ENCODE measurements around the gene USH2A. TPM values are rescaled to one million over a fixed set of nuclear protein-coding genes. Genes with fewer than 3 reads are reported as not detected.

USH2A gene
- total RNA-seq, 4 donors from 2014 or later, result 0.39 TPM; not detected in 3

DNA sequence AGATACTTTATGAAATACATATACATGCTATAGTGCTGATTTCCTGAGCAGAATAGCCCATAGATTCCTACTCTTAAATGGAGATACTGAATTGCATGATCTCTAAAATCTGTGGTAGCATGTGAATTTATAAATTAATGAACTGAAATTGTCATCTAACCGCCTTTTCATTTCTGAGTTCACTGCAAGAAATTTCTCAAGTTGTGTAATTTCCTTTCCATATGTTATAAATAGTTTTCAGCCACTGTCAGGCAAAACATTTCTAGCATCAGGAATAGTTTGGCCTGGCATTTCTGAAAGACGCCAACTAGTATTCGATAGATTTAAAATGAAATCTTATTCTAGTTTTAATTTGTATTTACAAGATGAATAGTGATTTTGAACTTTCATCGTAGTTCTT is 310.1 kb downstream of the USH2A start:
- Histone ChIP-seq H3K27ac (no peak overlapping the region), H3K9me3 (no peaks in the 10 kb centered on the region), H3K4me3 (no peak overlapping the region), H3K4me1 (no peaks in the 10 kb centered on the region), H3K27me3 (no peaks in the 10 kb centered on the region), H3K36me3 (no peaks in the 10 kb centered on the region)
- 85 to 86% methylated on average over 4 of the region's 4 CpGs for WGBS, 2 donors (ENCODE audit: low coverage in 1 of 2)
- TF ChIP-seq, protein P1, sequence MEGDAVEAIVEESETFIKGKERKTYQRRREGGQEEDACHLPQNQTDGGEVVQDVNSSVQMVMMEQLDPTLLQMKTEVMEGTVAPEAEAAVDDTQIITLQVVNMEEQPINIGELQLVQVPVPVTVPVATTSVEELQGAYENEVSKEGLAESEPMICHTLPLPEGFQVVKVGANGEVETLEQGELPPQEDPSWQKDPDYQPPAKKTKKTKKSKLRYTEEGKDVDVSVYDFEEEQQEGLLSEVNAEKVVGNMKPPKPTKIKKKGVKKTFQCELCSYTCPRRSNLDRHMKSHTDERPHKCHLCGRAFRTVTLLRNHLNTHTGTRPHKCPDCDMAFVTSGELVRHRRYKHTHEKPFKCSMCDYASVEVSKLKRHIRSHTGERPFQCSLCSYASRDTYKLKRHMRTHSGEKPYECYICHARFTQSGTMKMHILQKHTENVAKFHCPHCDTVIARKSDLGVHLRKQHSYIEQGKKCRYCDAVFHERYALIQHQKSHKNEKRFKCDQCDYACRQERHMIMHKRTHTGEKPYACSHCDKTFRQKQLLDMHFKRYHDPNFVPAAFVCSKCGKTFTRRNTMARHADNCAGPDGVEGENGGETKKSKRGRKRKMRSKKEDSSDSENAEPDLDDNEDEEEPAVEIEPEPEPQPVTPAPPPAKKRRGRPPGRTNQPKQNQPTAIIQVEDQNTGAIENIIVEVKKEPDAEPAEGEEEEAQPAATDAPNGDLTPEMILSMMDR (IDR thresholded peaks at IDR 0.05), result no peak
- TF ChIP-seq POLR2AphosphoS5 (IDR thresholded peaks at IDR 0.05), result no peak
- no peak for TF ChIP-seq EP300 (IDR thresholded peaks at IDR 0.05)
- TF ChIP-seq POLR2A (IDR thresholded peaks at IDR 0.05), result no peak
- no peak for ATAC-seq

DNA sequence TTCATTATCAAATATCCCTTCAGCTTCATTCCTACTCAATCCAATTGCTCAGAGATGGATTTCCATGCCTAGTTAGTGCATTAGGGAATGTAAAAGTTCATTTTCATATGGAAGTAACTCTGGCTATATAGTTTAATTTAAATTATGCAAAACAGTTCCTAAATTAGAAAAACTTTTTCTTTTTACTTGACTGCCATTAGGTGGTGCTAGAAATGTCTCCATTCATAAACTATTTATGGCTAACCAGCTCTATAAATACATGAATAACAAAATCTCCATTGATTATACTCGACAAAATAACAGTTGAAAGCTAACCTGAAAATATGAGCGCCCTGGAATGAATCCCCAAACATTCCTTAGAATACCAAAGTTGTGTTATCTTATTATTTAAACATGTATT is 311.4 kb downstream of the USH2A start:
- TF ChIP-seq POLR2AphosphoS5 (IDR thresholded peaks at IDR 0.05) (no peak), EP300 (IDR thresholded peaks at IDR 0.05) (no peak), POLR2A (IDR thresholded peaks at IDR 0.05) (no peak)
- TF ChIP-seq, protein P1 (IDR thresholded peaks at IDR 0.05), result peak in 1 of 4 experiments; percentile 11

DNA sequence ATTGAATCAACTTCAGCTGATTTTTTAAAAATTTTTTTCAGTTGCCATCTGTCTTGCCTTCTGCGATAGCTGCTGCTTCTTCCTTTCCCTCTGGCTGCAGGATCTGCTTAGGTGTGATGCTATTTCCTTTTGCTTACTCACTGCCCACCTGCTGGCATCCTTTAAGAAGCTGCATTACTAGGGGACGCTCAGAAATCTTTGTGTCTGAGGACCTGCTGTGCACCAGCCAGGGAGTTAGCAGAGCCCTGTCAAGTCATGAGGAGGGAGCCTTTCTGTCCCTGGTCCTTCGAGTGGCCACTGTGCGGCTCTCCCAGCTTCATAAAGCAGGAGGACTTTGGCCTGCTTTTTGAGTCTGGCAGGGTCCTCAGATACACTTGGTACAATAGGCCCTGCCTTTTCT is 327.8 kb downstream of the USH2A start:
- H3K27ac ChIP-seq, result no peak overlapping the region
- no peak for TF ChIP-seq POLR2A (IDR thresholded peaks at IDR 0.05)
- no peak for TF ChIP-seq EP300 (IDR thresholded peaks at IDR 0.05)
- TF ChIP-seq, protein P1 (IDR thresholded peaks at IDR 0.05), result no peak
- no peak for TF ChIP-seq POLR2AphosphoS5 (IDR thresholded peaks at IDR 0.05)
- 91 to 100% methylated on average over 1 of the region's 4 CpGs for WGBS, 2 donors (ENCODE audit: low coverage in 1 of 2)
- H3K4me3 ChIP-seq, result no peak overlapping the region
- no peaks in the 10 kb centered on the region for H3K4me1 ChIP-seq
- no peaks in the 10 kb centered on the region for H3K36me3 ChIP-seq
- H3K27me3 ChIP-seq, result no peaks in the 10 kb centered on the region
- ATAC-seq, result no peak
- H3K9me3 ChIP-seq, result no peaks in the 10 kb centered on the region

More for the DNA sequence above, 311.4 kb downstream of the USH2A start:
- Histone ChIP-seq H3K9me3 (no peaks in the 10 kb centered on the region), H3K36me3 (no peaks in the 10 kb centered on the region), H3K4me3 (no peak overlapping the region), H3K4me1 (no peaks in the 10 kb centered on the region), H3K27me3 (no peaks in the 10 kb centered on the region), H3K27ac (no peak overlapping the region)
- no peak for ATAC-seq
- 43 to 65% methylated on average over 2 of the region's 2 CpGs for WGBS, 2 donors (ENCODE audit: low coverage in 1 of 2)

DNA sequence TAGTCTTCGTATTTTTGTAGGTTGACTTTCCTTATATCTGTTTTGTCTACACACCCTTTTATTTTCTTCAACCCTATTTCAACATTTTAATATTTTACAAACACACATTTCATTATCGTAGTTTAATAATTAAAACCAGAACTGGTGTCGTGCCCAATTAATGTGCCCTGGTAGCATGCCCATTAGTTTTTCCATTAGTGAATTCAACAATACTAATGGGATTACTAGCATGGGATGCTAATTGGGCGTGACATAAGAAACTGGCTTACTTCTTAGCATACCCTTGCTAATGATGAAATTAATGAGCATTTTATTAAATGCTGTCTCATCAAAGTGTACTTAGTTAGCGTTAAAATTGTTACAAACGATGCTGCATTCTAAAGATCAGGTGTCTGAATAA is 332.7 kb downstream of the USH2A start:
- Histone ChIP-seq H3K4me3 (no peak overlapping the region), H3K27me3 (no peaks in the 10 kb centered on the region), H3K4me1 (no peaks in the 10 kb centered on the region), H3K27ac (no peak overlapping the region), H3K9me3 (no peaks in the 10 kb centered on the region), H3K36me3 (no peaks in the 10 kb centered on the region)
- ATAC-seq, result no peak
- TF ChIP-seq, protein P1 (IDR thresholded peaks at IDR 0.05), result no peak
- TF ChIP-seq EP300 (IDR thresholded peaks at IDR 0.05), result no peak
- TF ChIP-seq POLR2A (IDR thresholded peaks at IDR 0.05), result no peak
- no peak for TF ChIP-seq POLR2AphosphoS5 (IDR thresholded peaks at IDR 0.05)
- 90 to 95% methylated on average over 6 of the region's 6 CpGs for WGBS, 2 donors (ENCODE audit: low coverage in 1 of 2)

DNA sequence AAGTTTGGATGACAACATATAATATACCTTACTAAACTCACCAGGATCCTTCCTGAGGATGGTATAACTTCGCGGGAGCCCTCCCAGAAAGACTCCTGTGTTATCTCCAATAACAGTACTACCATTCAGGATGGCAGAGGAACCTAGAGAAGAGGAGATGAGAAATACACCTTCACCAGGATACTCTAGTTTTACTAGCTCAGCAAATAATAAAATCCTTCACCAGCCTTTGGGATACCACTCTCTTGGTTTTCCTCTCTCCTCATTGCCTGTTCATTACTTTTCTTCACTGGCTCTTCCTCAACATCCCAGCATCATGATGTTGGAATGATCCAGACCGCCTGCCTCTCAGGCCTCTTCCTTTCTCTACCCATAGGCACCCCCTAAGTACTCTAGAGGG is 336.6 kb downstream of the USH2A start:
- Histone ChIP-seq H3K36me3 (no peaks in the 10 kb centered on the region), H3K4me3 (no peak overlapping the region), H3K9me3 (no peaks in the 10 kb centered on the region), H3K27ac (no peak overlapping the region), H3K27me3 (no peaks in the 10 kb centered on the region), H3K4me1 (no peaks in the 10 kb centered on the region)
- 93% methylated on average over 3 of the region's 3 CpGs; no CpG with 5 or more reads in 1 of the 2 donors for WGBS, 2 donors (ENCODE audit: low coverage in 1 of 2)
- TF ChIP-seq POLR2A (IDR thresholded peaks at IDR 0.05) (no peak), EP300 (IDR thresholded peaks at IDR 0.05) (no peak), POLR2AphosphoS5 (IDR thresholded peaks at IDR 0.05) (no peak)
- TF ChIP-seq, protein P1 (IDR thresholded peaks at IDR 0.05), result no peak
- ATAC-seq, result no peak

Data from gastroesophageal sphincter (tissue), 4 donors.